Skeletal muscle cell (primary cell): ENCODE results near the gene SF3B6.
A peak's percentile ranks its signal among the peaks of the same experiment; 100 is the strongest.
"Not testable (repeated sequence)": the region's sequence is repeated elsewhere in the genome, so short reads cannot be mapped to it uniquely, and the experiment has no call there.

ENCODE experiments used
- DNase-seq: peaks from one replicate; pipeline ENCODE4 v3.0.0-alpha.2; 2010; ENCODE audit warnings: low read depth
- H3K4me3 ChIP-seq: 2 replicates; pipeline ENCODE4 v1.5.1; 2011; ENCODE audit warnings: low read depth, mild to moderate bottlenecking, control low read depth, low read length, moderate library complexity

The SF3B6 gene

GRCh38 chr2:24100732-24101131, 24.6 kb upstream of the SF3B6 start:
- DNase-seq, H3K4me3 ChIP-seq: not testable (repeated sequence)

- not testable (repeated sequence) for DNase-seq, H3K4me3 ChIP-seq
Measured at GRCh38 chr2:24095171-24095677, 19.1 kb upstream of the SF3B6 start.

GRCh38 chr2:24093270-24093669, 17.1 kb upstream of the SF3B6 start:
- not testable (repeated sequence) for H3K4me3 ChIP-seq

GRCh38 chr2:24088821-24089359, 12.8 kb upstream of the SF3B6 start:
- no peak for DNase-seq

More at GRCh38 chr2:24093270-24093669, 17.1 kb upstream of the SF3B6 start:
- not testable (repeated sequence) for DNase-seq

GRCh38 chr2:24087032-24087431, 10.9 kb upstream of the SF3B6 start:
- no peak overlapping the region for H3K4me3 ChIP-seq
- DNase-seq: no peak

More at GRCh38 chr2:24088821-24089359, 12.8 kb upstream of the SF3B6 start:
- H3K4me3 ChIP-seq: no peak overlapping the region

GRCh38 chr2:24086241-24086640, 10.1 kb upstream of the SF3B6 start:
- no peak overlapping the region for H3K4me3 ChIP-seq
- no peak for DNase-seq

GRCh38 chr2:24085200-24085489, 9.0 kb upstream of the SF3B6 start:
- DNase-seq: no peak
- H3K4me3 ChIP-seq: peak overlapping the region; percentile 59

- H3K4me3 ChIP-seq: peak within 1 kb of the TSS; percentile 59
- DNase-seq: peak; percentile 57
Measured at GRCh38 chr2:24084386-24085199, 8.5 kb upstream of the SF3B6 start, which contains the start of gene TP53I3. Gene TP53I3 (minus strand): TSS chr2:24084834. CDS start chr2:24084326, 508 bp downstream.

- peak overlapping the region; percentile 59 for H3K4me3 ChIP-seq
- peak; percentile 53 for DNase-seq
Measured at GRCh38 chr2:24083567-24084385, 7.7 kb upstream of the SF3B6 start.

GRCh38 chr2:24082787-24083566, 6.9 kb upstream of the SF3B6 start:
- H3K4me3 ChIP-seq: peak overlapping the region; percentile 59
- DNase-seq: no peak

- DNase-seq: peak; percentile 40
- no peak overlapping the region for H3K4me3 ChIP-seq
Measured at GRCh38 chr2:24080701-24081100, 4.6 kb upstream of the SF3B6 start.

GRCh38 chr2:24077879-24078278, 1.8 kb upstream of the SF3B6 start:
- H3K4me3 ChIP-seq: peak overlapping the region; percentile 69
- no peak for DNase-seq

GRCh38 chr2:24077535-24077877, 1.4 kb upstream of the SF3B6 start:
- no peak for DNase-seq

GRCh38 chr2:24076849-24077534, 866 bp upstream of the SF3B6 start:
- DNase-seq: no peak
- H3K4me3 ChIP-seq: peak overlapping the region; percentile 69

More at GRCh38 chr2:24077535-24077877, 1.4 kb upstream of the SF3B6 start:
- H3K4me3 ChIP-seq: peak overlapping the region; percentile 69

- no peak for DNase-seq
- peak overlapping the region; percentile 69 for H3K4me3 ChIP-seq
Measured at GRCh38 chr2:24075259-24075658, 867 bp downstream of the SF3B6 start.

GRCh38 chr2:24073816-24074215, 2.3 kb downstream of the SF3B6 start:
- H3K4me3 ChIP-seq: no peak overlapping the region
- no peak for DNase-seq

- no peak overlapping the region for H3K4me3 ChIP-seq
- no peak for DNase-seq
Measured at GRCh38 chr2:24072259-24072658, 3.9 kb downstream of the SF3B6 start.

- no peak for DNase-seq
- H3K4me3 ChIP-seq: no peak overlapping the region
Measured at GRCh38 chr2:24065341-24065740, 10.8 kb downstream of the SF3B6 start.
